GM19328 (cell line): ENCODE results near the gene AP2M1.

Experiments used
- ATAC-seq: cut with Tn5 transposase; IDR thresholded peaks from one replicate; pipeline ENCODE4 v1.9.1; 2021; ENCODE audit warnings: mild to moderate bottlenecking, moderate library complexity; ENCODE audit not compliant: unreplicated experiment

The AP2M1 gene

GRCh38 chr3:184218814-184219213 lies 44.2 kb downstream of the AP2M1 start:
- ATAC-seq: no peak

- ATAC-seq: no peak
Observed at GRCh38 chr3:184222521-184222920, 47.9 kb downstream of the AP2M1 start.

DNA sequence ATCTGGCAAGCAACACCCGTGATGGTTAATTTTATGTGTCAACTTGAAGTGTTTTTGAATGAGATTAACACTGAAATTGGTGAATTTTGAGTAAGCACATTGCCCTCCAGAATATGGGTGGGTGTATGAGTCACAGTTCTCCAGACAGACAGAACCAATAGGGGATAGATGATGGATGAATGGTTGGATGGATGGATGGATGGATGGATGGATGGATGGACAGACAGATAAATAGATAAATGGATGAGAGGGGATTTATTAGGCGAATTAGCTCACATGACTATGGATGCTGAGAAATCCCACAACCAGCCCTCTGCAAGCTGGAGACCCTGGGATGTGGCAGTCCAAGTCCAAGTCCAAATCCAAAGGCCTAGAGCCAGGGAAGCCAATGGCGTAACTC lies 49.3 kb downstream of the AP2M1 start:
- no peak for ATAC-seq

- no peak for ATAC-seq
Observed at GRCh38 chr3:184227481-184227935, 52.9 kb downstream of the AP2M1 start.

DNA sequence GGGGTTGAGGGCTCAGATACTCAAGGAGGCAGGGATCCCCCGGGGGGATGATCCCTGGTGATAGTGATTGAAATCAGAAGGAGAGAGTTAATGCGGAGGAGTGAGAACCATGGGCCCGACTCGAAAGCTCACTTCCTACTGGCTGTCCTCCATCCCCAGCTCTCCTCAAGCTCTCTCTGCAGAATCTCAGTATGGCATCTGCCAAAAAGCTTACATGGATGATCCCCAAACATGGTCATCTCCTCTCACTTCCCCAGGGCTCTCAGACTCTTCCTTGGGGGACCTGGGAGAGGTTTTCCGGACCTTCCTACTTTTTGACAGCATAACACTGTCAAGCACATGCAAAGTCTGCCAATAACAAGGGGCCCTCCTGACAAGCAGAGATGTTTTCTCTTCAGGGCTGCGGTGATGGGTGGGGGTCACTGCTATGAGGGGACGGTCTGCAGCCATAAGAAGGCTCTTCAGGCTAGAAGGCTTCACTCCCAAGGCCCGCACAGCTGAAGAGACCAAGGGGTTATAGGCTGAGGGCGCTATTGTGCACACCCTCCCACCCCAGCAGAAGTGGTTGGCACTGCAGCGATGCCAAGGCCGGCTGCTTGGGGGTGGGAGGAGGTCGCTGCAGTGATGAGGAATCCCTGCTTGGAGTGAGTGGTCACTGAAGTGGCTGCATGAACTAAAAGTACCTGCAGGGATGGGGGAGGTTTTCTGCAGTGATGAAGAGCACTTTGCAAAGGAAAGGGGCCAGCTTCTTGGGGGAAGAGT lies 53.9 kb downstream of the AP2M1 start:
- ATAC-seq: no peak

GRCh38 chr3:184229394-184230080 lies 54.9 kb downstream of the AP2M1 start, which contains the start of gene VWA5B2:
Gene VWA5B2, plus strand, starts transcription at chr3:184229585. Its CDS starts 944 bp downstream, at chr3:184230529.
- peak; percentile 80 for ATAC-seq

- ATAC-seq: no peak
Observed at GRCh38 chr3:184230081-184230602, 55.5 kb downstream of the AP2M1 start.

- ATAC-seq: no peak
Observed at GRCh38 chr3:184230603-184231528, 56.2 kb downstream of the AP2M1 start.

DNA sequence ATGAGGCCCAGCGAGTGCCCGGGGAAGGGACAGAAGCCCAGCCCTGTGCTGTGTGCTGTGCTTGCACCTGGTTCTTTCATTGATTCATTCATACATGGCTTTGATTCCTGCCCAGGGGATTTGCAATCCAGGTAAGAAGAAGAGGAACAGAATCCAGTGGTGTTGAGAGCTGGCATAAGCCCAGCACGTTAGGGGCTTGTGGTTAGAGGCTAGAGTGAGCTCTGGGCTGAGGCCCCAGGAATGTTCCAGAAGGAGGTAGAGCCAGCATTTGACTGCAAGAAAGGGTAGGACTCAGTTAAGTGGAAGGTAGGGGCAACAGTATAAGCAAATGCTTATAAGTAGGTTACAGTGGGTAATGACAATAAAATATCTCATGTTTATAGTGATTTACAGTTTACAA lies 57.0 kb downstream of the AP2M1 start:
- no peak for ATAC-seq

GRCh38 chr3:184233127-184233843 lies 58.6 kb downstream of the AP2M1 start:
- no peak for ATAC-seq
